KOPT-K1 (cell line): ENCODE measurements around the gene GAMT.
A peak's percentile ranks its signal among the peaks of the same experiment; 100 is the strongest.
"Not testable (repeated sequence)": the region's sequence is repeated elsewhere in the genome, so short reads cannot be mapped to it uniquely, and the experiment has no call there.

Experiments used
- H3K27ac ChIP-seq: fragments of 200-600 bp; sonication (generic); 2 replicates; pipeline ENCODE4 v1.5.1; 2016; ENCODE audit warnings: antibody characterized with exemption, mild to moderate bottlenecking, low read depth, low read length; ENCODE audit not compliant: poor library complexity, severe bottlenecking
- H3K36me3 ChIP-seq: fragments of 200-600 bp; sonication (generic); 2 replicates; pipeline ENCODE4 v1.5.1; 2017; ENCODE audit warnings: antibody characterized with exemption, mild to moderate bottlenecking, low read length, moderate library complexity; ENCODE audit not compliant: insufficient read depth
- H3K9me3 ChIP-seq: fragments of 200-600 bp; sonication (generic); 2 replicates; pipeline ENCODE4 v1.5.1; 2017; ENCODE audit warnings: antibody characterized with exemption, low read length, mild to moderate bottlenecking; ENCODE audit not compliant: insufficient read depth, poor library complexity, severe bottlenecking

Gene GAMT

DNA sequence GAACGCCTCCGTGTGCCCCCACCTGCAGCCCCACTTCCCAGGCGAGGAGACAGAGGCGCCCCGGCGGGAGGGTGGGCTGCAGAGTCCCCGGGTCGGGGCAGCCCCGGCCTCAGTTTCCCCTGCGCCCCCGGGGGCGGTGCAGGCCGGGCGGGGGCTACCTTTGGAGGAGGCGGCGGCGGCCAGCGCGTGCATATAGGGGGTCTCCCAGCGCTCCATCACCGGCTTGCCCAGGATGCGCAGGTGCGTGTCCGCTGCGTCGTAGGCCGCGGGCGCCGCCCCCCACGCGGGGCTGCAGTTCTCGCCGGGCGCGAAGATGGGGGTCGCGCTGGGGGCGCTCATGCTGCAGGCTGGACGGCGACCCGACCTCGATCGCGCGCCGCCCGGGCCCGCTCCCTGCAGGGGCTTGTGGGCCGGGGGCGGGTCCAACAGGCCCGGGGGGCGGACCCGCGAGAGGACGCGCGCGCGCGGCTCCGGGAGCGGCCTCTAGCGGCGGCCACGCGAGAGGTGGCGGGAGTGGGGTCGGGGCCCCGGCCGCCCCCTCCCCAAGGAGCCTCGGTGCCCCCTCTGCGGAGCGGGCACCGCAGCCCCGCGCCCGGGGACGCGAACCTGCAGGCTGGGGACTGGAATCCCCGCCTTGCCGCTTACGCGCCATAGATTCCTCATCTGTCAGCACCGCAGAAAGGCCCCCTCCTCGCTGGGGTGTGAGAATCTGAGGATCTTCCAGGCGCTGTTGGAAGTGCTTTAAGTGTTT, at the start of gene GAMT:
GAMT (minus strand) TSS at position 405 of the 751 bp plus-strand sequence; CDS start at position 339, 66 bp downstream.
- Histone ChIP-seq H3K27ac (peak within 1 kb of the TSS; percentile 72), H3K36me3 (peaks cover 28% of the 10 kb centered on the region)

DNA sequence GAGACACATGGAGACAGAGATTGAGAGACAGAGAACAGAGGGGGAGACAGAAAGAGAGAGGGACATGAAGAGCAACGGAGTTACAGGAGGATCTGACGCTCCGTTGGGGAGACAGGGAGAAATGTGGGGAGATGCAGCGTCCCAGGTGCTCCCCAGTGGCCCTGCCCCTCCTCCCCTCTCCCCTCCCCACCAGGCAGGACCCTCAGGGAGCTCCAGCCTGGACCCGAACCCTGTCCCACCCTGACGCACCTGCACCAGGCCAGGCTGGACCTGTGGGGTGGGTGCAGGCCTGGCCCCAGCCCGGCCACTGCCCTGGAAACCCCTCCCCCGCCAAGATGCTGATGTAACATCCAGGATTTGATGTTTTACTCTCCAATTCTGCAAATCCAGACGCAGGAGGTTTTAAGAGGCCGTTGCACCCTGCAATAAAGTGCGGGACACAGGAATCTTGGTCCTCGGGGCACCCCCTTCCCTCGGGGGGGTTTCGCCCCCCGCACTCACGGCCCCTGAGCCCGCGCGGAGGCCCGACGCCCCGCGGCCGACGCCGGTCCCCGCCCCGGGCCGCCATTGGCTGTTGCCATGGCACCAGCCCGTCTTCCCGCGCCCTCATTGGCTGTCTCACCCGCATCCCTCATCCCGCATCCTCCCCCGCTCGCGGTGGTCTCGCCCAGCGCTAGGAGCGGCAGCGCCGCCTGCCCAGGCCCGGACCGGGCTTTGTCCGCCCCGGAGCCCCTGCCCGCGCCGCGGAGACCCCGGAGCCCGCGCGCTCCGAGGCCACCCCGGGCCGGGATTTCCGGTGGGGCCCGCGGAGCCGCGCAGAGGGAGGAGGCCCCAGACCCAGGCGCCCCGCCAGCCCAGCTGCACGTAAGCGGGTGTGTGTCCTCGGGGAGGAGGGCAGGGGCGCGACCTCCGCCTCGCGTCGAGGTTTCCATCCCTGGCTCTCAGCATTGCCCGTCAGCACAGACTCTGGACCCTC, 48.4 kb upstream of the GAMT start, which contains the start of gene APC2:
APC2 (plus strand) TSS at position 655 of the 976 bp plus-strand sequence. CDS start 2,881 bp downstream, outside the sequence.
- Histone ChIP-seq H3K9me3 (no peaks in the 10 kb centered on the region), H3K36me3 (no peaks in the 10 kb centered on the region), H3K27ac (no peak within 1 kb of the TSS)

More for the DNA sequence above, at the start of gene GAMT:
- H3K9me3 ChIP-seq = no peaks in the 10 kb centered on the region

DNA sequence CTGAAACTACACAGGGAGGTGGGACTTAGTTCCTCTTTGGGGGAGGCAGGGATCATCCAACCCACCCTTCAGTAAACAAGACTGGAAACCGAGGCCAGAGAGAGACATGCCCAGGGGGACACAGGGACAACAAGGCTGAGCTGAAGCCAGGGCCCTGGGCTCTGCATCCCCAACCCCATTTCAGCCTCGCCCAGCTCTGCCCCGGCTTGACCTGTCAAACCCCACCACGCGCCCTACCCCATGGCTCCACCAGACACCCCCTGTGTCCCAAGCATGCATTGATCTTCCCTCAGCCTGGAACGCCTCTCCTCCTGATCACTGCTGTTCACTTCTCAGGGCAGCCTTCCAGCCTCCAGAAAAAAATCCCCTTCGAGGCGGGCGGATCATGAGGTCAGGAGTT, 46.6 kb upstream of the GAMT start:
- peaks cover 2% of the 10 kb centered on the region for H3K36me3 ChIP-seq
- no peak overlapping the region for H3K27ac ChIP-seq
- no peaks in the 10 kb centered on the region for H3K9me3 ChIP-seq

DNA sequence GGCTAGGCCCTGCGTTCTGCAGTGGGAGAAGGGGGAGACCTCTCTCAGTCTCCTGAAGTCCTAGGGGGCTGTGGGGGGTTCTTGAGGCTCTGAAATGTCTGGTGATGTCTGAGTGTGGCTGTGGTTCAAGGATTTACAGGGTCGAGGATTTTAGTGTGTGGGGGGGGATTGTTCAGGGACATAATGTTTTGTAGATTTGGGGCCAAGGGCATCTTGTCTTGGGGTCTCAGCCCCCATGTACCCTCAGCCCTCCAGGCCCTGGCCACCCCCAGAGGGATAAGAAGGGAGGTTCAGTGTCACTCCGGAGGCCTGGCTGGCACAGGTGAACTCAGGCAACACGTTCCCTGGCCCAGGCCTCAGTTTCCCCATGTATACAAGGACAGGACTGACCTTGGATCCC, 46.2 kb upstream of the GAMT start:
- peaks cover 6% of the 10 kb centered on the region for H3K36me3 ChIP-seq
- no peaks in the 10 kb centered on the region for H3K9me3 ChIP-seq

DNA sequence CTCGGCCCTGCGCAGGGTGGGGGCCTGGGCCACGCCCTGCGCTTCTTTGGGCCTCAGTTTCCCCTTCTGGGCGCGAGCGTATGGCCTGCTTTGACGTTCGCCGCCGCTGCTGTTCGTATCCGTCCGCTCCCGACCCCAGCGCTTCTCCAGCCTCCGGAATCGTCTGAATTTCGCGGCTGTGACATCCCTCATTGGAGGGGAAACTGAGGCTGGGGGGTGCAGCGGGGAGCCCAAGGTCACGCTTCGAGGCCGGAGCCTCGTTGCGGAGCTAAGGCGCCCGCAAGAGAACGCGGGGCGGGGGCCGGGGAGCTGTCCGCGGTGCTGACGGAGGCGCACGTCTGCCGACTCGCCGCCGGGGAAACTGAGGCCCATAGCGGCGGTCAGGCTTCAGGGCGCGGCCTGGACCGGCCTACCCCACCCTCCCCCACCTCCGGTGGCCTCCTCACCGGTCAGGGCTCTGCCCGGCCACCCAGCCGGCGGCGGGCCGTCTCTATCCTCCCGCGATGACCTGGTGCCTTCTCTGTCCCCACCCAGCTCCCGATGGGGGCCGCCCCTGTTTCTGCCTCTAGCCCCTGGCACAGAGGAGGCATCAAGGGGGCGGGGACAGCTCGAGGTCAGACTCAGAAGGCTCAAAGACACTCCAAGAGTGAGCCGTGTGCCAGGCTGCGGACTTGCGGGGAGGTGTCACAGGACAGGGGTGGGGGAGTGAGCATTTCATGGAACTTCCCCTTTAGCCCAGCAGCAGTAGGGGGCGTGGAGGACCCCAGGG, 45.6 kb upstream of the GAMT start:
- Histone ChIP-seq H3K27ac (no peak overlapping the region), H3K36me3 (peaks cover 12% of the 10 kb centered on the region), H3K9me3 (no peaks in the 10 kb centered on the region)

More for the DNA sequence above, 46.2 kb upstream of the GAMT start:
- H3K27ac ChIP-seq = no peak overlapping the region

DNA sequence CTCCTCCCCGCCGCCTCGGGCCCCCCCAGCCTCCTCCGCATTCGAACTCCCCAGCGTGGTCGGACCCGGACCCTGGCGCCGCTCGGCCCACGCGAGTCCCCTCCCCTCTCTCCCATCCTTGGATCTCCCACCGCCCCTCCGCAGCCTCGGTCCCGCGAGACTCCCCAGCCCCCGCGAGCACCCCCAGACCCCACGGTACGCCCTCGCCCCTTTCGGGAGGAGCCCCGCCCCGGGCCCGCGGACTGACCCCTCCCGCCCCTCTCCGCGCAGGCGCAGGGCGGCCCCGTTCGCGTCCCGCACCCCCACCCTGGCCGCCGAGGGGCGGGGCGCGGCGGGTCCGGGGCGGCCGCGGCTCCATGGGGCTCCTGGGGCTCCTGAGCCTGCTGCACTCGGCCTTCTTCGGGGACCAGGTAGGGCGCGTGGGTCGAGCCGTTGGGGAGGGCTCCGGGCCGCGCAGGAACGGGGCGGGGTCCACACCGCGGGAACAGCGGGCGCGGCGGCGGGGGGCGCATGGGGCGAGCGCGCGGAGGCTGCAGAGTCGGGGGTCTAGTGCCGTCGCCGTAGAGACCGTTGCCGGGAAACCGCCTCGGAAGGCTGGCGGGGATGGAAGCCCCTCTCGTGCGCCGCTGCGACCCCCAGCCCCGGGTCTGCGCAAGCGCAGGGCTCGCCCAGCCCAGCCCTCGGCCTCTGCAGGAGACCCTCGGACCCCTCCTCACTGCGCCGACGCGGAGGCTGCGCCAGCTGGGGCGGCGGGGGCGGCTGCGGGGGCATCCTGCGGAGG, 44.8 kb upstream of the GAMT start:
- Histone ChIP-seq H3K36me3 (peaks cover 20% of the 10 kb centered on the region), H3K27ac (no peak overlapping the region)

DNA sequence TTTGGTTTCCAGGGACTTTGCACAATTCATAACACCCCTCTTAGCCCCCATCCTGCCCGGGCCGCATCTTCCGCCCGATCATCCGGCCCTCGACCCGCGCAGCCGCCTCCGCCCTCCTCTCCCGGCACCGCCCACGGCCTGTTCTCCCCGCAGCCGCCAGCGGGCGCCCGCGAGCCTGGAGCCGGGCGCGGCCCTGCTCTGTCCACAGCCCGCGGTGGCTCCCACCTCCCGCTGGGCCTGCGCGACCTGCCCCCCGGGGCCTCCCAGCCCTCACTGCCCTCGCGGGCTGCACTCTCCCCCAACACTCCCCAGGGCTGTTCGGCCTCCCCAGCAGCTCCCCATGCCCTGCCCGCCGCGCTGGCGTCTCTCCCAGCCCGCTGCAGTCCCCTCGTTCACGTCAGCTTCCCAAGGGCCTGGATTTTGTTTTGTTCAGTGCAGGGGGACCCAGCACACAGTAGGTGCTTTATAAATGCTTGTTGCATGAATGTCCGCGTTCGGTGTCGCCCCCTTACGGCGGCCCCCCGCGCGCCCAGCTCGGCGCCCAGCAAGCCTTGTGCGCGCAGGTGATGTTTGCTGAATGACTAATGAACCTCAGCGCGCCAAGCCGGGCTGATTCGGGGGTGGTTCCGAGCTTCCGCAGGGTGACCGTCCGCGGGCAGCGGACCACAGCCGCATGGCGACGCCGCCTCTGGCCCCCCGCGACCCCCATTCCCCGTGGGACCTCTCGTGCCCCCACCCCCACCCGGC, 44.0 kb upstream of the GAMT start:
- Histone ChIP-seq H3K9me3 (no peaks in the 10 kb centered on the region), H3K27ac (peak overlapping the region; percentile 29)

More for the DNA sequence above, 44.8 kb upstream of the GAMT start:
- no peaks in the 10 kb centered on the region for H3K9me3 ChIP-seq

DNA sequence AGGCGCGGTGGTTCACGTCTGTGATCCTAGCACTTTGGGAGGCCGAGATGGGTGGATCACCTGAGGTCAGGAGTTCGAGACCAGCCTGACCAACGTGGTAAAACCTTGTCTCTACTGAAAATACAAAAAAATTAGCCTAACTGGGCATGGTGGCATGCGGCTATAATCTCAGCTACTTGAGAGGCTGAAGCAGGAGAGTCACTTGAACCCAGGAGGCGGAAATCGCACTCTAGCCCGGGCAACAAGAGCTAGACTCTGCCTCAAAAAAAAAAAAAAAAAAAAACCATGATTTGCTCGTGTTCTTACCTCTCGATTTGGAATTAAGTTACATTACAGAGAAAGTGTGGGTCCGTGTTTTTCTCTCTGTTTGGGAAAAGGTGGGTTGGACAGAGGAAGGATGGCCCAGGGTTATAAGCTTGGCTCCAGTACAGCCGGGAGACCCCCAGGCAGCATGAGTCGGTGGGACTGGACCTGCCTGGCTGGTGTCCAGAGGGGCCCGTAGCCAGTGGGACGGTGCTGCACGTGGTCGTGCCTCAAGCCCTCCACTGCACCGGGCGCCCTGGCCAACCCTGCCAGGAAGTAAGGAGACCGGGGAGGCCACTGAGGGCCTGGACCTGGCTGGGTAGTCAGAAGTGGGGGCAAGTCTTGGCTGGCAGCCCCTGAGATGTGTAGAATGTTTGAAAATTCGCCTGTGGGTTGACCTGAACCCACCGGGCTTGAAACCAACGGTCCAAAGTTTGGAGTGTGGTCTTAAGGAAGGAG, 40.5 kb upstream of the GAMT start:
- no peak overlapping the region for H3K27ac ChIP-seq
- H3K36me3 ChIP-seq = peaks cover 40% of the 10 kb centered on the region
- no peaks in the 10 kb centered on the region for H3K9me3 ChIP-seq

More for the DNA sequence above, 44.0 kb upstream of the GAMT start:
- peaks cover 27% of the 10 kb centered on the region for H3K36me3 ChIP-seq

DNA sequence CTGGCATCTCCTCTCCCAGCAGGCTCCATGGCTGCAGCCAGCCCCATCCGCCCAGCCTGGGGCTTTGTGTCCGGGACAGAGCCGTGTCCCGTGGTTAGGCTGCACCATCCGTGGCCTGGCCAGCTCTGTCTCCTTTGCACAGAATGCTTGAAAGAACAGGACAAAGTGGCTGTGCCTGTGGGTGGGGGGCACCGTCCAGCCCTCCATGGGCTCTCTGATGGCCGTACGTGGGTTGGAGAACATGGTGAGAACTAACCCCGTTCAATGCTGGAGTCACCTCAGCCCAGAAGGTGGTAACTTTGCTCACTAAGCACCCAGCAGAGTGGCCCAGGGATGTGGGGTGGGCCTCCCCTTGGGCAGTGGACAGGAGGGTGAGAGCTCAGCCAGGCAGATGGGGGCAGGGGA, 39.7 kb upstream of the GAMT start:
- Histone ChIP-seq H3K36me3 (peaks cover 40% of the 10 kb centered on the region), H3K27ac (no peak overlapping the region), H3K9me3 (no peaks in the 10 kb centered on the region)

DNA sequence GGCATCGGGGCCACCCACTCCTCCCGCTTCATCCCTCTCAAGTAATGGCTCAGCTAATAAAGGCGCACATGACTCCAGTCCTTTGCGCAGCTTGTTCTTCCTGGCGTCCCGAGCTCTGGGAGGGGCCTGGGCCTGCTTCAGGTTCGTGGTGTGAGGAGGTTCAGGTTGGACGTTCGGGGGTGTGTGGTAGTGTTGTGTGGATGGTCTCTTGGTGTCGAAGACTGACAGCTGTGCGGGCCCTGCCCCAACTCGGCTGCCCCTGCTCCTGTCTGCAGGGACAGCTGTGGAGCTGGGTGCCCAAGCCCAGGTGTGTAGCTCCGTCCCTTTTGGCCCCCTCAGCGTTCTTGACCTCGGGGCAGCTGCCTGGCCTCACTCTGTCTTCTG, 39.1 kb upstream of the GAMT start:
- Histone ChIP-seq H3K27ac (no peak overlapping the region), H3K9me3 (no peaks in the 10 kb centered on the region), H3K36me3 (peaks cover 44% of the 10 kb centered on the region)

DNA sequence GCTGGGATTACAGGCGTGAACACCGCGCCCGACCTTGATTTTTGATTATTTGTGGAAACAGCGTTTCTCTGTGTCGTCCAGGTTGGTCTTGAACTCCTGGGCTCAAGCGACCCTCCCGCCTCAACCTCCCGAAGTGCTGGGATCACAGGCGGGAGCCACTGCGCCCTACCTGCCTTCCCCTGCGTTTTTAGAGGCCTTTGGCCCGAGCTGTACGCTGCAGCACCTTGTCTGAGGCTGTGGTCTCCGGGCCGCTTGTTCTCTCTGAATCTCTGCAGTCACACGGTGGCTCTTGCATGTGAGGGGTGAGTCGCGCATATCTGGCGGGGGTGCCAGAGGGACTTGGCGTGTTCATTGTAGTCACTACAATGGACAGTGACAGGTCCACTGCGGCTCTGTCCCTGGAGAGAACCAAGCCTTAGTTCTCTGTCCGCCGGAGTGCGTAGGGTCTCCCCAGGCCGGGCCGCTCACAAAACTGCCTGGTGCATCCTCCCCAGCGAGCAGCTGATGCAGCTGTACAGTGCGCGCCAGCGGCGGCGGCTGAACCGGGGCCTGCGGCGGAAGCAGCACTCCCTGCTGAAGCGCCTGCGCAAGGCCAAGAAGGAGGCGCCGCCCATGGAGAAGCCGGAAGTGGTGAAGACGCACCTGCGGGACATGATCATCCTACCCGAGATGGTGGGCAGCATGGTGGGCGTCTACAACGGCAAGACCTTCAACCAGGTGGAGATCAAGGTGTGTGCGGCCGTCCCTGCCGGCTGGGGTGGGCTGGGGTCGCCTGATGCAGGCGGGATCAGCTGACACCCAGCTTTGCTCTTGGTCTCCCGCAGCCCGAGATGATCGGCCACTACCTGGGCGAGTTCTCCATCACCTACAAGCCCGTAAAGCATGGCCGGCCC, 38.4 kb upstream of the GAMT start:
- H3K9me3 ChIP-seq = not testable (repeated sequence)
- H3K36me3 ChIP-seq = peaks cover 51% of the 10 kb centered on the region
- H3K27ac ChIP-seq = peak overlapping the region; percentile 91

DNA sequence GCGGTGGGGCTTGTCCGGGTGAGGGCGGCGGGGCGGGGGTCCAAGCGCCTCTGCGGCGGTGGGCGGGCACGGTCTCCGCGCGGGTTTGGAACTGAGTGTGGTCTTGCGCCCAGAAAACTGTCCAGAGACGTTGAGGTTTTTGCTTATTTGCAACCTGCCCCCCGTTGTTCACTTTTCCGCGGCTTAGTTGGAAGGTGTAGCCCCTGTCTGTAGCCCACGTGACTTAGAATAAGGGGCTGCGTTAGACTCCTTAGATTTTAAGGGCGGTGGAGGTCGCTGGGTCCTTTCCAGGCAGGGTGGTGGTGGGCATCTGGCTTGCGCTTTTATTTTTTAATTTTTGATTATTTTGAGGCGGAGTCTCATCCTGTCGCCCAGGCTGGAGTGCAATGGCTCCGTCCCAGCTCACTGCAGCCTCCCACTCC, 37.6 kb upstream of the GAMT start:
- H3K27ac ChIP-seq = peak overlapping the region; percentile 91
- H3K9me3 ChIP-seq = no peaks in the 10 kb centered on the region
- H3K36me3 ChIP-seq = peaks cover 59% of the 10 kb centered on the region
